Inflammatory macrophage (primary cell): ENCODE results near the gene DYNC2I2.

Experiments used
- DNase-seq, 2 donors: peaks; one replicate each; pipeline ENCODE4 v3.0.0-alpha.2; 2020 to 2022

DYNC2I2 gene

DNA sequence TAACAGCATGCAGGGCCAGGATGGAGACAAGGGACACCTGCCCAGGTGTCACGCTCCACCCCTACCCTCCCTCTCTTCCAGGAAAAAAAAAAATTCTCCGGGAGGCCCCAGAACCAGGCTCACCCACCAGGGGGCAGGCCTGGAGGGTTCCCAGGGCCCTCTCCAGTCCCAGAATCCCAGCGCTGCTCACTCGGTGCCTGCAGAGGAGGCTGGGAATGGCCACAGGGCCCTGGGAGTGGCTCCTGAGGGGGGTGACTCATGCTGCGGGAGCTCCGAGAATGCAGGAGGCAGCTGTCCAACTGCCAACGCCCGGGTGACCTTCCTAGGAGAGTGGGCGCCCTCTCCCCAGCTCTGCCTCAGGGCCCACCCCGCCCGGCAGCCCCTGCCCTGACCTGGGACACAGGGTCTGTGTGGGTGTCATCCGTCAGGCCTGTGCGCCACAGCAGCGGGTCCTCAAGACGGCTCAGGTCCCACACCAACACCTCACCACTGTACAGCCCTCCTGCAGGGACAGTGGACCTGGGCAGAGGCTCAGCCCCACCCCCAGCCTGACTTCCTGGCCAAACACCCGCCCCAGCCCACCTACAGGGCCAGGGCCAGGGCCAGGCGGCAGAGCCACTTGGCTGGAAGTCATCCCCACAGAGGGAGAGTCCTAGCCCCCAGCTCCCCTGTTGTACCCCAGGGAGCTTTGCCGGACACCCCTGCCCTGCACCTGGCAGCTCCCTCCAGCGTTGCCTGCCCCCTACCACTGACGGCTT, 21.2 kb downstream of the DYNC2I2 start:
- DNase-seq = peak in 1 of 2 donors; percentile 6

- DNase-seq = no peak
These were observed 21.9 kb downstream of the DYNC2I2 start for GRCh38 chr9:128634651-128635262.

DNA sequence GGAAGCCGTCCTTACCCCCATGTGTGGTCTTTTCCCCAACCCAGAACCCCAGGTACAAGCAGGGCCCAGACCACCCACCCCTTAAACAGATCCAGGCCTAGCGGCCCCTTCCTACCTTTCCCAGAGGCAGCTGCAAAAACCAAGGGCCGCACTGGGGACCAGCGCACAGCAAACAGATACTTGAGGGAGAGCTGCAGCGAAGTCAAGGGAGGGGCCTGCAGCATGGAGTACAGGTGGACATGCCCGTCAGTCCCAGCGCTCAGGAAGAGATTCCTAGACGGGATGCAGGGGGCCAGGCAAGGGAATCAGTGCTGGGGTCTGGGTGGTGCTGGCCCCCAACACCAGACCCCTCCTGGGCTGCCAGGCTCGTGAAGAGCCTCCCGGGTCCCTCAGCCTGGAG, 22.5 kb downstream of the DYNC2I2 start:
- DNase-seq = no peak

DNA sequence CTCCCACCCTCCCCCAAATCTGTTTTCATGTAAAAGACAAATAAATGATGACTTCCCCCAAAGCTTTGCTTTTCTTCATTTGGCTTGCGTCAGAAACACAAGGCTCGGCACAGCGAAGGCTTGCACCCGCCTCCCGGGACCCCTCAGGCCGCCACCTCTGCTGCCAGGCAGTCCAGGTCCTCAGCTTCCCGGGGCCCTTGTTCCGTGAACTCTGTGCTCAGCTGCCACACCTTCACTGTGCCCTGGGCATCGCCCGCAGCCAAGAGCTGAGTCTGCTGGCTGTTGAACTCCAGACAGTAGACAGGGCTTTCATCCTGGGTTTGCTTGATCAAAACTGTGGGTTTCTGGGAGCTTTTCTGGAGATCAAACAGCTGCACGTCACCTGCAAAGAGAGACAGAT, 23.0 kb downstream of the DYNC2I2 start:
- no peak for DNase-seq

DNA sequence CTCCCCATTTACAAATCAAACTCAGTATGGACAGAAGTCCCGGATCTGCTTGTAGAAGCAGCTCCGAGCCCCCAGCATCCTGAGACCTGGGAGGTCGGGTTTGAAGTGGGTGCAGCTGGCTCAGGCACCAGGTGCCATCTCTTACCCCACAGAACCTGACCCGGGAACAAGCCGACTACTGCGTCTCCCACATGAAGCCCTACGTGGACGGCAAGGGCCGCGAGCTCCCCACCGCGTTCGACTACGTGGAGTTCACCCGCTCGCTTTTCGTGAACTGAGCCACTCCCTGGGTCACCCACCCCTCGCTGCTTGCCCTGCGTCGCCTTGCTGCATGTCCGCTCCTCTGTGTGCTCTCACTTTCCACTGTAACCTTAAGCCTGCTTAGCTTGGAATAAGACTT, 23.6 kb downstream of the DYNC2I2 start:
- no peak for DNase-seq

DNA sequence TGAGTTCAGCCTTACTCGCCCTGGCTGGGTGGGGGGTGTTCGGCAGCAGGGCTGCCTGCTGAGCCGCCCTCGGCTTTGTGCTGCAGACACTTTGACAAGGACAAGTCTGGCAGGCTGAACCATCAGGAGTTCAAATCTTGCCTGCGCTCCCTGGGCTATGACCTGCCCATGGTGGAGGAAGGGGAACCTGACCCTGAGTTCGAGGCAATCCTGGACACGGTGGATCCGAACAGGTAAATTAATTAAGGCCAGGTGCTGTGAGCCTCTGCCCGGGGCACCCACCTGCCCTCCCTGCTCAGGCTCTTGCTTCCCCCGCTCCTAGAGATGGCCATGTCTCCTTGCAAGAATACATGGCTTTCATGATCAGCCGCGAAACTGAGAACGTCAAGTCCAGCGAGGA, 24.2 kb downstream of the DYNC2I2 start:
- no peak for DNase-seq

GRCh38 chr9:128632066-128632465, 24.6 kb downstream of the DYNC2I2 start:
- no peak for DNase-seq

GRCh38 chr9:128631636-128632035, 25.0 kb downstream of the DYNC2I2 start:
- DNase-seq = no peak

DNA sequence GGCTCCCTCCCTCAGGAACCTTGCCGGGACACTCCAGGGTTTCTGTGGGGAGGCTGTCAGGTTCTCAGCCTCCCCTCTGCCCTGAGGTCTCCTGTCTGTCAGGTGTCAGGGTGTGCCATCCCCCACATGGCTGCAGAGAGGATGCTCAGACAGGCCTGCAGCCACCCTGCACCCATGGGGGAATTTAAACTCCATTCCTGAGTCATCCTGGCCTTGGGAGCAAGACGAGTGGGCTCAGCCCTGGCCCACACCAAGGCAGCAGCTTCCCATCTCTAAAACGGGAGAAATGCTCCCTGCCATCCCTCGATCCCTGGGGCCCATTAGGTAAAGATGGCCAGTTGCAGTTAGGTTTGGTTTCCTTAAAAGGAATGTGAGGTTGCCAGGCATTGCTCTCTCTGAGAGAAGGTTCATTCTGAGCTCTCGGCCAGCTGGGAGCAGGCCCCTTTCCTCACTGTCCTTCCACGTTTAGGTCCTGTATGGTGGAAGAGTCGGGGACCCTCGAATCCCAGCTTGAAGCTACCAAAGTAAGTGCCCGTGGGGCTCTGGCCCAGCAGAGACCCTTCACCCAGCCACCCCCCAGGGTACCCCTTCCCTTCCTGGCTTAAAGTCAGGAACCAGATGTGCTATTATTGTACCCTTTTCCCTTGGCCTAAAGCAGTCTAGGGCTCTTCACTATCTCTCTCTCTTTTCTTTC, 26.6 kb downstream of the DYNC2I2 start:
- no peak for DNase-seq

- DNase-seq = no peak
These were observed 27.5 kb downstream of the DYNC2I2 start for GRCh38 chr9:128629136-128629535.

DNA sequence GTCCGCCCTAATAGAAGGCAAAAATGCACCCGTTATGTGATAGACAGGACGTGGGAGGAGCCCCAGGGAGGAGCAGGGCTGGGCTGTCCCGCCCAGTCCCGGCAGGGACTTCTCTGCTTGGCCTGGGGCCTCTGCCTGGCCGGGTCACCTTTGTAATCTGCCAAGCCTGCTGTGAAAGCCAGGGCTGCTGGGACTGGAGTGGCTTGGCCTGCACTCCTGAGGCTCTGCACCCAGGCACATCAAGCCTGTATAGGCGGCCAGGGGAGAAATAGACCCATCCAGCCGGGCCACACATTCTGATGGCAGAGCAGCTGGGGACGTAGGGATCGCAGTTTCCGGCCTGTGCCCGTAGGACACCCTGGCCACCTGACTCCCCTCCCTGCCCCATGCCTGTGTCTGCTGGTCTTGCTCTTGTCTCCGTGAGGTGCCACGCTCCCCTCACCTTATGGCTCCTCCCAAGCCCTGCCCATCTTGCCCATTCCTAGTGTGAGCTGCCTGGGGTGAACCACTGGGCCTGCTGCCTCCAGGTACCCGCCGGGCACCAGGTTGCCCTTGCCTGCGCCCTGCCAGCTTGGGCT, 28.1 kb downstream of the DYNC2I2 start:
- DNase-seq = no peak

- DNase-seq = no peak
These were observed 28.7 kb downstream of the DYNC2I2 start for GRCh38 chr9:128627906-128628305.

DNA sequence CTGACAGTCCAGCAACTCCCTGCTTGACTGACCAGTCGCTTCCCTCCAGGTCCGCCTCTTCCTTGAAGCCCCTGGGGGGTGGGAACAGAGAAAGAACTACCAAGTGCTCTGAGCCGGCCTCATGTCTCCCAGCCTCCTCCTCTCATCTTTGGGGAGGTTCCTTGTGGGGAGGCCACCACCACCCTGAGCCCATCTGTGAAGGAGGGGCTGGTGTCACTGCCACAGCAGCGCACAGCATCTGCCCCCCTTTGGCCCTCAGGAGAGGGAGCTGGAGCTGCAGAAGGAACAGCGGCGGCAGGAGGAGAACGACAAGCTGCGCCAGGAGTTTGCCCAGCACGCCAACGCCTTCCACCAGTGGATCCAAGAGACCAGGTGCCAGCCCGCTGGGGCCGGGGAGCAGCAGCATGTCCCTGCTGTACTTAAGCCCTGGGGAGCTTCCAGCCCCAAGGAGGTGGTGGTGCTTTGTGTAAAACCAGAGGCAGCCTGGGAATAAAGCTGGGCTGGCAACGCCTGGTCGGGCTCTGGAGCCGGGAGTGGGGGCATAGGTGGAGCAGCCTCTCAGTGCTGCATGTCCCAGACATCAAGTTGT, 29.4 kb downstream of the DYNC2I2 start:
- no peak for DNase-seq

- no peak for DNase-seq
These were observed 30.5 kb downstream of the DYNC2I2 start for GRCh38 chr9:128626181-128626580.

DNA sequence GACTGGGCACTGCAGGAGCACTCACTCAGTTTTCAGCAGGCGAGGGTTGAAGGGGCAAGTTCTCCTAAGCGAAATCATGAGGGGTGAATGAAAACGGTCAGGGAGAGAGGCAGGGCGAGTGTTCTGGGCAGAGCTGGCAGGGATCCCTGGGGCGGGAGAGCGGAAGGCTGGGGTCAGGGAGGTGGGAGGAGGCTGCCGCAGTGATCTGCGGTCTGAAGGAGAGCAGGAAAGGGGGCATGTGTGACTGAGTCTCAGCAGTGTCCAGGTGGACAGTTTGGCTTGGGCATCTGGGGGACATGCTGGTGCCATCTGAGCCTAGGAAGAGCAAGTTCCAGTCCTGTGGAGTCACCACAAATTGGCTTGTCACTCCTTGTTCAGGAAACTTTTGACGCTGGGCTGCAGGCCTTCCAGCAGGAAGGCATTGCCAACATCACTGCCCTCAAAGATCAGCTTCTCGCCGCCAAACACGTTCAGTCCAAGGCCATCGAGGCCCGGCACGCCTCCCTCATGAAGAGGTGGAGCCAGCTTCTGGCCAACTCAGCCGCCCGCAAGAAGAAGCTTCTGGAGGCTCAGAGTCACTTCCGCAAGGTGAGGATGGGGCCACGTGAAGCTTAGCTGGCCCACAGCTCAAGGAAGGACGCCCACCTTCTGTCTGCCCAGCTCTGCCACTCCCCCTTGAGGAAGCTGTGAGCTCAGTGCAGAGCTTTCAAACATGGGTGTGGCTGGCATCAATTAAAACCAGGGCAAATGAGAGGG, 31.1 kb downstream of the DYNC2I2 start:
- DNase-seq = no peak

DNA sequence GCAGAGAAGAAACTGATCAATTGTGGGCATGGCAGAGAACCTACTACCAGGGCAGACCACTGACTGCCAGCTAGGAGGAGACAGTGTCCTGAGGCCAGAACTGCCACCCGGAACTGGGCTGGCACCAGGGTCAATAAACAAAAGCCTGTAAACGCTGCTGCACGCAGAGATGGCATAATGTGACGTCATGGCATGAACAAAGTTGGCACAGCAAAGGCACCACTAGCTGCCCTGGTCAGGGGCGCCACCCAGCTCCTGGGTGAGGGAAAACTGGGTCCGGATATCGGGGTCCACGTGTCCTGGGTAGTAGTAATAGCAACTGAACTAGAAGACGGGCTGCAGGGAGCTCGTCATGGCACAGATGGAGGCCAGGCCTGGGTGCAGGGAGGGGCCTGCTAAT, 32.1 kb downstream of the DYNC2I2 start:
- no peak for DNase-seq

DNA sequence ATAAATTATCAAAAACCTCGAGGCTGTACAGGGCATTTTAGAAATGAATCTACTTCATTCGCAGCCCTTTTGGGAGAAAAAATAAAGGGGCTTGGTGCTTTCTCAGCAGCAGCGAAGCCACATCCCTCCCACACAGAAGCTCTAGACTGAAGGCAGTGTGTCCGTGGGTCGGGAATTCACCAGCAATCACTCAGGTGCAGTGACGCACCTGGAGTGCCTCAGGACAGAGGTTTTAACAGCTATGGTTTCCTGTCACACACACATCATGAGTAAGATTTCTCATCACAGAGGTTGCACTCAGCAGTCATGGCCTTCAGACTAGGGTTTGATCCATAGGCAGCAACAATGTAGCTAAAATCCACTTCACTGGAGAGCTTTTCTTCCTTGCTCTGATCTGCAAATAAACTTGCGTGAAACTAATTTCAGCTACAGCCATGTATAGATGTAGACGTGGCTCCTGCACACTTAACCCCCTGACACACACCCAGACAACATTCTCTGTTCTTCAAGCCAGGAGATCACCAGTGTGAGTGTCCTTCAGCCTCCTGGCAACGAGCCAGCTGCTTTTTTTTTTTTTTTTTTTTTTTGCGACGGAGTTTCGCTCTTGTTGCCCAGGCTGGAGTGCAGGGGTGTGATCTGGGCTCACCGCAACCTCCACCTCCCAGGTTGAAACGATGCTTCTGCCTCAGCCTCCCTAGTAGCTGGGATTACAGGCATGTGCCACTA, 34.8 kb downstream of the DYNC2I2 start:
- DNase-seq = no peak

- no peak for DNase-seq
These were observed 36.9 kb downstream of the DYNC2I2 start for GRCh38 chr9:128619779-128620178.

DNA sequence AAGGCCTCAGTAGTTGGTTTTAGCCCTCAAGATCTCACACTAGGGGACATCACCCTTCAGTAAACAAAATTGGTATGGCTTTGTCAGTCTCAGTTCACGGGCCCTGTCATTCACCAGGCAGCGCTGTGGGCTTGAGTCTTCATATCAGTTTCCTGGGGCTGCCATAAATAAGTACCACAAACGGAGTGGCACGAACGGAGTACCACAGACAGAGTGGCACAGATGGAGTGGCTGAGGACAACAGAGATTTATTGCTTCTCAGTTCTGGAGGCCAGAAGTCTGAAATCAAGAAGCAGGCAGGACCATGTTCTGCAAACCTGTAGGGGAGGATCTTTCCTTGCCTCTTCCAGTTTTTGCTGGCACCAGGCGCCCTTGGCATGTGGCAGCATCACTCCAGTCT, 37.5 kb downstream of the DYNC2I2 start:
- DNase-seq = no peak

GRCh38 chr9:128617943-128618342, 38.7 kb downstream of the DYNC2I2 start:
- DNase-seq = no peak

GRCh38 chr9:128615571-128615970, 41.1 kb downstream of the DYNC2I2 start:
- no peak for DNase-seq

DNA sequence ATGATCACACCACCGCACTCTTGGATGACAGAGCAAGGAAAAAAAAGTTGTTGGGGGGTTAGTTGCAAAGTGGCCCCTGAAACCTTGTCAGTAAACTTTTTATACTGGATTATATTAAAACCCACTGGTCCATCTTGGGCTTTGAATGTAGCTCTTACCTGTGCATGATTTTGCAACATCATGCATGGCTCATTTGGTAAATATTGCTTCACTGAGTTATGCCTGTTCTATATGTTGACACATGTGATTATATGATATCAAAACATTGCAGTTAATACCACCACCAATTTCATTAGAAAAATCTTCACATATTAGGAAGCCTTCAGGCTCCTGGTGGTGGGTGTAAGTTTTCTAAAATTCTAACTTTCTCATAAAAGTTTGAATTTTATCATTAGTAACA, 41.9 kb downstream of the DYNC2I2 start:
- DNase-seq = no peak
